AG08395 (cell line): ENCODE measurements around the gene CCDC146.
A peak's percentile ranks its signal among the peaks of the same experiment; 100 is the strongest.
"Not testable (repeated sequence)": the region's sequence is repeated elsewhere in the genome, so short reads cannot be mapped to it uniquely, and the experiment has no call there.

Experiments used
- DNase-seq: peaks from one replicate; pipeline ENCODE4 v3.0.0; 2012; ENCODE audit warnings: mixed read lengths, low spot score

The CCDC146 gene

DNA sequence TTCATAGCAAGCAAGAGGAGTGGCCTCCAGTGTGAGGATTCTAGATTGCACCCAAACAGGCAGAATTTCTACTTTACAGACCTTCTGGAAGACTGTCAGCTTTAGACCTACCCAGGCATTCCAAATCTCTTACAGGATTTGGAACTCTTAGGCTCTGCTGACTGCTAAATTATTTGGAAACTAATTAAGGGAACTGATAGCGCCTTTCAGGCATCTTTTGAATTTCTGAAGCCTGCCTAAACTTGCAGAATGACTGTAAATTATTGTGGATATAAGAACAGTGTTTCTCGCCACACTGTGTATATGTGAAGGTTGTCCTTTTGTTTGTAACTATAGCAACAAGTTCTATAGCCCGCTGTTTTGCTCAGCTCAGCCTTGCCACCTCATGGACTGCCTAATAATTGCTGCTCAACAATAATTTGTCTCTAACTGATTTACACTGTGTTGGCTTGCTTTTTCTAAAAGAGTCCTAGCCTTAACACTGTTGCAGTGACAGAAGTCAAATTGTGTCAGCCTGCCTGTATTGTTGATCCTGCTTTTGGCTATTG, 32.6 kb downstream of the CCDC146 start:
- DNase-seq = not testable (repeated sequence)

DNA sequence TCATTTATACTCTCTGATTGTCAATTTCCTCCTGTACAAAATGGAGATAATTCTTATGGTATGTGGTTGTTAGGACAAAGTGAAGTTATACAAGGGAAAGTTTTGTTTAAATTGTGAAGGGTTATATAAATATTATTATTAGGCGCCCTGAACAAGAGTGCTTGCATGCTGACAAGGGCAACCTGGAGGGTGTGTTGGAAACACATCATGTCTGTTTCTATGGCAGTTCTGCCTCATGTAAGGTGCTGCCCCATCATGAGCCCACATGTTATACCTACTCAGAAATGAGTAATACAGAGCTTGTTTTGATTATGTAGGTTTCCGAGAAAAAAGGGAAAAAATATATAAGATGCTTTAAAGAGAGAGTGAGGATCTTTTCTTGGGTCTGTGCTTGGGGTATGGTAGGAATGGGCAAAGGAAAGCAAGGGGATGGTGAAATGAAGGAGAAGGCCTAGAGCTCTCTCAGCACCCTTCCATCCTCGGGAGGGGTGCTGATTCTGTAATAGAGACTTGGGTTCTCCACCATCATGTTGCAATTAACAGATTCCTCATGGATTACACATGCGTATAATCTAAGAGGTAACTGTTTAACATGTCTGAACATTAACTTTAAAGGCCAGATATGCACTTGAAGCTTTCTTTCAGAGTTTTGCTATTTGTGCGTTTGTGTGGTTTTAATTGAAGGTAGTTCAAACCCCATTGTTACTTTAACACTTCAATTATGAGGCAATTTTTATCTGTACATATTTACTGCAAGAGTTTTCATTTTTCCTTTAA, 33.4 kb downstream of the CCDC146 start:
- DNase-seq = not testable (repeated sequence)

DNA sequence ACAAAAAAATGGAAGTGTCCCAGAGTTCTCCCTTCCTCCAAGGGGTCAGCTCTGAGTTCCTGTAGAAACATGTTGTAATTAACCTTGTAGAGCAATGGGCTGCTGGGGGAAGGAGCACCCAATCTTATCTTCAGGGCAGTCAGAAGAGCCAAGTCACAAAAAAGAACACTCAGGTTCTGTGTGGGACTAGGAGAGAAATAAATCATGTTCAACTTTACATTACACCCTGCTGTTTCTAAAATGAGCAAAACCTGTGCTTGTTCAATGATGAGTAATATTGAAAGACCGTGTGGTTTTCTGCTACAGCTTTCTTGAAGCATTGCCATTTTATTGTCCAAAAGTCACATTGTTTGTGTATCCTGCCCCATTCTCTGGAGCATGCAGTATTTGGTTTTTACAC, 34.6 kb downstream of the CCDC146 start:
- not testable (repeated sequence) for DNase-seq

DNA sequence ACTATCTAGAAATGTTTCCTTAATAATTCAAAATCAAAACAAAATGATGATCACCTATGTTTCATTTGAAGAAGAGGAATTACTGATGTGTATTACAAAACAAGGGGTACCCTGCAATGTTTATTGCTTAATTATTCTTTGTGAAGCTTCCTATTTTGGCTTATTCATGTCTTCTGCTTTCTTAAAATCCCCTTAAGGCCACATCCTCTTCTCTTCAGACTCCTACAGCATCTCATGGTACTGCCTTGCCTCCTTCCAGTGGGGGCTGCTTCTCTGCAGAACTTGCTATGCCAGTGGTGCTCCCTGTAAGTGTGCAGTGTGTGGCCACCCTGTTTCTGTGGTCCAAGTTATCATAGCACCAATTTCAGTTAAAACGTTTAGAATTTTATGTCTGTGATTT, 35.0 kb downstream of the CCDC146 start:
- no peak for DNase-seq

DNA sequence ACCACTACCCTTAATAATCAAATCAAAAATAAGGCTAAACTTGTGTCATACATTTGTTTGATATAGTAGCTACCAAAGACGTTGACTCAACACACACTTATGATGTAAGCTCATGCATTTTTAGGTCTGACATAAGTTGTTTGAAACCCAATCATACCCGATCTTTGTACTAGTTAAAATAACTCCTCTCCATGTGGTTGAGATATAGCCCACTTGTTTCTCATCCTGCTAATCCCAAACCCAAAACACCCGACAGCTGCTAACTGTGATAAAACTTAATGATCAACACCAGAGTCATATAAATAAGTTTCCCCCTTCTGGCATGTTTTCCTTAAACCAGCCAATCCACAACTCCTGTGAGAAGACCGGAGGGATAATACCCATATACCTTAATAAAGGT, 48.7 kb downstream of the CCDC146 start:
- not testable (repeated sequence) for DNase-seq

- DNase-seq = not testable (repeated sequence)
Measured at GRCh38 chr7:77172437-77173172, 50.2 kb downstream of the CCDC146 start.

- DNase-seq = not testable (repeated sequence)
Measured at GRCh38 chr7:77174418-77174817, 52.0 kb downstream of the CCDC146 start.

GRCh38 chr7:77175274-77175800, 52.9 kb downstream of the CCDC146 start:
- DNase-seq = not testable (repeated sequence)

- not testable (repeated sequence) for DNase-seq
Measured at GRCh38 chr7:77177321-77177904, 55.0 kb downstream of the CCDC146 start.

DNA sequence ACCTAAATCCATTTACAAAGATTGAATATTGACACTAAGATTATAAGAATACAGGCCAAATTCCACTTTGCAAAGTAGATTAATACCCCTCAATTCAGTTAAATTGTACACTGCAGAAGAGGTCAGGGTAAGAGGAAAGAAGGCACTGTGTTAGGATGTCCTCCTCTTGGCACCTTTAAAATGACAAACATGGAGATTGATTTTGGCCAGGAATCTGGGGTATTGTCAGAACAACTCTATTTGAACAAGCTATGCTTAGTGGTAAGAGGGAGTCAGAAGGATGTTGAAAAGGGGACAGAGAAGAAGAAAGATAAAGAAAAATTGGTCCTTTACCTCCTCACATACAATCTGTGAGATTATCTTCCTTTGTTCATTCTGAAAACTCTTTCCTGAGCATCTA, 55.6 kb downstream of the CCDC146 start:
- not testable (repeated sequence) for DNase-seq

GRCh38 chr7:77181015-77181595, 58.7 kb downstream of the CCDC146 start:
- no peak for DNase-seq

GRCh38 chr7:77181734-77182133, 59.3 kb downstream of the CCDC146 start:
- DNase-seq = no peak

- DNase-seq = no peak
Measured at GRCh38 chr7:77182261-77182660, 59.8 kb downstream of the CCDC146 start.

DNA sequence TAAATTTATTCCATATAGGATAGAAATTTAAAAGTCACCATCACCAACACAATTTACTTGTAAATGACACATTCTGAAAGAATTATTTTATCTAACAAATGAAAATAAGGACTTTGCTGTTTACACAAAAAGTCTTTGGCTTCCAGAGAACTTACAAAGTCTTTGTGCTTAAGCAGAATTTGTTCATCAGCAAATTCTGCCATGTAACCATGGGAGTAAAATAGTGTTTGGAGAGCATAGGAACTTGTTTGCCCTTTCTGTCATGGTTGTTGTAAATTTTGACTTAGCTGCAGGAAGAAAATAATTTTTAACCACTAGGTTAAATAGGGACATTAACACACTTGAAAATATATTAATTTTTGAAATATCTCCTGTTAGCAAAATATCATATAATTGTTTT, 62.0 kb downstream of the CCDC146 start:
- DNase-seq = no peak

- DNase-seq = peak; percentile 51
Measured at GRCh38 chr7:77184990-77185389, 62.6 kb downstream of the CCDC146 start.

DNA sequence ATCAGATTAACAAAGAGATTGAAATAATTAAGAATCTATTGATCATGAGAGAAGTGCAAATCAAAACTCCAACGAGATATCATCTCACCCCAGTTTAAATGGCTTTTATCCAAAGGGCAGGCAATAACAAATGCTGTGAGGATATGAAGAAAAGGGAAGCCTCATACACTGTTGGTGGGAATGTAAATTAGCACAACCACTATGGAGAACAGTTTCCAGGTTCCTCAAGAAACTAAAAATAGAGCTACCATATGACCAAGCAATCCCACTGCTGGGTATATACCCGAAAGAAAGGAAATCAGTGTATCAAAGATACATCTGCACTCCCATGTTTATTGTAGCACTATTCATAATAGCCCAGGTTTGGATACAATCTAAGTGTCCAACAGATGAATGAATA, 63.5 kb downstream of the CCDC146 start:
- DNase-seq = no peak

- DNase-seq = no peak
Measured at GRCh38 chr7:77188731-77189437, 66.5 kb downstream of the CCDC146 start.

DNA sequence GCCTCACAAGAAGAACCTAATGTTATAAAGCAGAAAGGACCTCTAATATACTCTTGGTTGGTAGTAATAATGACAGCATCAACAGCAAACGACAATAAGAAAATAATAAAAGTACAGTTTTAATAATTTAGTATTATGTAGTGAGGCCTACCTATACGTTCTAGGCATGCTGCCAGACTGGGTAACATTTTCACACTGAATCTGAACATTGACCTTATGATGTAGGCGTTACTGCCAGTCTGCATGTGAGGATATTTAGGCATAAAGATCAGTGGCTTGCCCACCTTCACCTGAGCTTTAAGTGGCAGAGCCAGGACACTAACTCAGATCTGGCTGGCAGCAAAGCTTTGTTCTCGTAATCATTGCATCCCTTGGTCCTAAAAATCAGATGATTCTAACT, 74.7 kb downstream of the CCDC146 start:
- DNase-seq = no peak

- DNase-seq = peak; percentile 76
Measured at GRCh38 chr7:77199013-77199966, 76.9 kb downstream of the CCDC146 start, which contains the start of gene FGL2. TSS of gene FGL2 (minus strand) at chr7:77199819. CDS start at chr7:77199793, 26 bp downstream.

DNA sequence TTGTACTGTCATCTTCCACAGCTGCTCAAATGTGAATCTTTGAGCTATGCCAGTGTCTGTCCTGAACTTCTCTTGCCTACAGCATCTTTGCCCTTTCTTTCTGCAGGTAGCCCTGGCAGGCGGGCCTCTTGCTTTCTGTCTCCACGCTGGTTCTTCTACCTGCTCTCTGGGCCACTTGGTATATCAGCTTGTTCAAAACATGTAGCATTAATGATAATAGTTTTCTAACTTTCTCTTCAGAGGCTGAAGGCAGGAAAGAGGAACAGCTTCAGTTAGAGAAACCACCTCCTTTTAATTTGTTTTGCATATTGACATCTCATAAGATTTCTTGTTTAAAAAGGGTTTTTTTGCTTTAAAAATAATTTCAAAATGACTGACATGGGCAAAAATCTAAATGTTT, 78.1 kb downstream of the CCDC146 start:
- DNase-seq = no peak
